GM19372 (cell line): Measurements from ENCODE around the gene RBM12.

Experiments used
- ATAC-seq: cut with Tn5 transposase; IDR thresholded peaks from one replicate; pipeline ENCODE4 v1.9.1; 2021; ENCODE audit warnings: mild to moderate bottlenecking, low read depth, moderate library complexity; ENCODE audit not compliant: unreplicated experiment

RBM12 gene

DNA sequence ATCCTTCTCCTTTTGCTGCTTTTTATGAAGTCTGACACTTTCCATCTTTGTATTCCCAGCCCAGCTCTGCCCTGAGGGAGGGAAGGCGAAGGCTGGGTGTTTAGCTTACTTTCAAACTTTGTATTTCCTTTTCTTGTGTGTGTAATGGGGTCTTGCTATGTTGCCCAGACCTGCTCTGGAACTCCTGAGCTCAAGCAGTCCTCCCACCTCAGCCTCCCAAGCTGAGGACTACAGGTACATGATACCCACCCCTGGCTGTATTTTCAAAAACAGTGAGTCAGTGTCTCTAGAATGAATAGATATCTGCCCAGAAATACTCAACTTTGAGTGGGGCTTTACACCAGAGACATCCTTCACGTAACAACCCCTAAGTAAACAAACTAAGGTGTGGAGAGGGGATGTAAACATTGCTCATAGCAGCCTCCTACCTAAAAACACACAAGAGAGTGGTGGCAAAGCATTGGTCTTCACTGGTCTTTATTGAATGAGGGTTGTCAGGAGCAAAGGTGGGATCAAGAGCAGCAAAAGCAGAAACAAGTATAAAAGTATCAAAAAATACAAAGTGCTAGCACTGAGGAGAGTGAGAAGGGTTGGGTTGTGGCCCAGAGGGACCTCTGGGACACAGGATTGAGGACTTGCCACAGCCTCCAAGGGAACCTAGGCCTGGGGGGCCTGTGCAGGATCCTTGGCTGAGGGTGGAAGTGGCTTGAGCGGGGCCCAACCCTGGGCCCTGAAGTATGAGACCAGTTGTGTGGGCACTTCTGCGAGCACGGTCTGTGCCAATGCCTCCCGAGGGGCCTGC lies 38.9 kb downstream of the RBM12 start:
- ATAC-seq: no peak

DNA sequence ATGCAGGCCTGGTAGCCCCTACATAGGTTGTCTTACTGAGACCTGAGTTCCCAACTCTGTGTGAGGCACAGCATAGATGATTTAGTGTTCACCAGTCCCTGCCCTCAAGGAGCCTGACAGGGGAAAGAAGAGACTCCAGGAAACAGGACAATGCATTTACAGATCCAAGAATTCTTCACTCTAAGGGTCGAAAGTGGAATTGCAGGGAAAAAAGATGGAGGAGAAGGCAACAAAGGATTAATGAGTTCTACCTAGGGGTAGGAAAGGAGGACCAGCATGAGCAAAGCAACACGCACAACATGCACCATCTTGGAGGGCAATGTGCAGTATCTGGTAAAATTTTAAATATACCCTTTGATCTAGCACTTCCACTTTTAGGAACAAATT lies 43.1 kb downstream of the RBM12 start:
- ATAC-seq: no peak

DNA sequence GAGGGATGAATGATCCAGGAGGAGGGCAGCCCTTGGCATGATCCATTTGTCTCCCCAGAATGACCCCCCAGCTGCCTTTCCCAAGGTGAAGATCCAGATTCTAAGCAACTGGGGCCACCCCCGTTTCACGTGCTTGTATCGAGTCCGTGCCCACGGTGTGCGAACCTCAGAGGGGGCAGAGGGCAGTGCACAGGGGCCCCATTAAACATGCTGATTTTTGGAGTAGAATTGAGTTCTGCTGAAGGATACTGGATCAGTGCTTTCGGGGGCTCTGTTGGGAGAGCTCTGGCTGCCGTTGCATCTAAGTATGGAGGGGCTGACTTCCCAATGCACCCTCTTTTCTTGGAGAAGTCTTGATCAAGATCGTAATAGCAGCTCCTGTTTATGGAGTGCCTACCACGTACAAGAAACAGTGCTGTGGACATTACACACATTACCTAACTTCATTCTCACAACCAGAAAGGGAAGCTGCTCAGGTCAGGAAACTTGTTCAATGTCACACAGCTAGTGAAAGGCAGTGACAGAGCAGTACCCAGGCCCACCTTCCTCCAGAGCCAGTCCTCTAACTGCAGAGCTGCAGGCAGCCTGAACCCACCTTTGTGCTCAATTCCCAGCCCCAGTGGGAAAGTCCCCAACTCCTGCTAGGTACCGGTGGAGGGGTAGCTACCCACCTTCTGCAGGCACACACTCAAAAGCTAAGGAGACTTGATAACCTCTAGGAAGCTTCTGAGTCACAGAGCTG lies 43.7 kb downstream of the RBM12 start:
- ATAC-seq: no peak

DNA sequence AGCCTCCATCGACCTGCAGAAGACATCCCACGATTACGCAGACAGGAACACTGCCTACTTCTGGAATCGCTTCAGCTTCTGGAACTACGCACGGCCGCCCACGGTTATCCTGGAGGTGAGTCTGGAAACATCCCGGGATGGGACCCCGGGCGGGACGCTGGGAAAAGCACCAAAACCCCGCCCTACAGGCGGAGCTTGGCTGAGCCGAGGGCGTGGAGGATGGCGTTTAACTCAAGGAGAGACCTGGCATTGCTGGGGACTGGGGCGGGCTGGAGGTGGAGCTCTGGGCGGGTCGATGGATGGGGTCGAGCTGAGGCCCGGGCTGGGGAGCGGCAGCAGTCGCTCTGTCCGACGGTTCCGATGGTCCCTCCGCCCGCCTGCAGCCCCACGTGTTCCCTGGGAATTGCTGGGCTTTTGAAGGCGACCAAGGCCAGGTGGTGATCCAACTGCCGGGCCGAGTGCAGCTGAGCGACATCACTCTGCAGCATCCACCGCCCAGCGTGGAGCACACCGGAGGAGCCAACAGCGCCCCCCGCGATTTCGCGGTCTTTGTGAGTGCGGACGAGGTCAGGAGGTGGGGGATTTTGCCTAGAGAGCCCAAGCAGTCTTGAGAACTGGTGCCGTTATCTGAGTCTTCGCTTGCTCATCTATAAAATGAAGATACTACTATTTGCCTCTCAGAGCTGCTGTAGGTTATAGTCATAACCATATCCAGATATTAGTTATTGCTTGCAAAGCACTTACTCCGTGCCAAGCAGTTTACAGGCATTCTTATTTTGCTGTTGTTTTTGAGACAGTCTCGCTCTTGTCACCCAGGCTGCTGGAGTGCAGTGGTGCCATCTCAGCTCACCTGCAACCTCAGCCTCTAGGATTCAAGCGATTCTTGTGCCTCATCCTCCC lies 45.3 kb downstream of the RBM12 start:
- peak; percentile 23 for ATAC-seq

- no peak for ATAC-seq
Observed at GRCh38 chr20:35618263-35619131, 46.2 kb downstream of the RBM12 start.

- ATAC-seq: no peak
Observed at GRCh38 chr20:35617397-35618262, 47.1 kb downstream of the RBM12 start.

- no peak for ATAC-seq
Observed at GRCh38 chr20:35616465-35617396, 48.0 kb downstream of the RBM12 start.

DNA sequence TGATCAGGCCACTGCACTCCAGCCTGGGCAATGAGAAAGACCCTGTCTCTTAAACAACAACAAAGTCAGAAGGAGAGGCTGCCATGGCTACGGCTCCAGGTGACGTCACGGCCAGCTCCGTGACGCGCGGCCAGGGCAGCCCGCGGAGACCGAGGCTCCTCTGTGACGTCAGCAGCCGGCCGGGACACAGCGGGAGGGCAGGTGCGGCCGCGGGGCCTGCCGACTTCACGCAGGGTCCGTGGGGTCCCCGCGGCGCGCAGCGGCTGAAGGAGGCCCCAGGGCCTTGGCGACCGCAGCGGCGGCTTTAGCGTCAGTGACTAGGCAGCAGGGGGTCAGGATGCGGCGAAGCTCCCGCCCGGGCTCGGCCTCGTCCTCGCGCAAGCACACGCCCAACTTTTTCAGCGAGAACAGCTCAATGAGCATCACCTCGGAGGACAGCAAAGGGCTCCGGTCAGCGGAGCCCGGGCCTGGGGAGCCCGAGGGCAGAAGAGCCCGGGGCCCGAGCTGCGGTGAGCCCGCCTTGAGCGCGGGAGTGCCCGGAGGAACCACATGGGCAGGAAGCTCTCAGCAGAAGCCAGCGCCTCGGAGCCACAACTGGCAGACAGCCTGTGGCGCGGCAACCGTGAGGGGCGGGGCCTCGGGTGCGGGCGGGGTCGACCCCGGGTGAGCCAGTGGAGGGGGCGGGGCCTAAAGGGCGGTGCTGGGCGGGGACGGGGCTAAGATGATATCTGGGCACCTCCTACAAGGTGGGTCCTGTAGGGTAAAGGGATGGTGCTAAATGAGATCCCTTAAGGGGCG lies 48.8 kb downstream of the RBM12 start, which contains the start of gene SPAG4:
Gene SPAG4, plus strand, starts transcription at position 163 of the 798 bp plus-strand sequence. Its CDS starts 175 bp downstream, at position 338.
- peak; percentile 76 for ATAC-seq

DNA sequence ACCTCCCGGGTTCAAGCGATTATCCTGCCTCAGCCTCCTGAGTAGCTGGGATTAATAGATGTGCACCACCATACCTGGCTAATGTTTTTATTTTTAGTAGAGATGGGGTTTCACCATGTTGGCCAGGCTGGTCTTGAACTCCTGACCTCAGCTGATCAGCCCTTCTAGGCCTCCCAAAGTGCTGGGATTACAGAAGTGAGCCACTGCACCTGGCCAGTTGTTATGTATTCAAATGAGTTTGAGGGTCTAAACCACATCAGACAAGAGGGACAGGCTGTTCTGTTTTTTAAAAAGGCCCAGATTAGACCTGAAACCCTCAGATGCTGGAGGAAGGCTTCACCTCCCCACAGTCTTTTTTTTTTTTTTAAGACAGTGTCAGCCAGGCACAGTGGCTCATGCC lies 53.2 kb downstream of the RBM12 start:
- ATAC-seq: no peak

GRCh38 chr20:35610833-35611427 lies 53.8 kb downstream of the RBM12 start:
- ATAC-seq: no peak

GRCh38 chr20:35607003-35607735 lies 57.5 kb downstream of the RBM12 start:
- no peak for ATAC-seq

DNA sequence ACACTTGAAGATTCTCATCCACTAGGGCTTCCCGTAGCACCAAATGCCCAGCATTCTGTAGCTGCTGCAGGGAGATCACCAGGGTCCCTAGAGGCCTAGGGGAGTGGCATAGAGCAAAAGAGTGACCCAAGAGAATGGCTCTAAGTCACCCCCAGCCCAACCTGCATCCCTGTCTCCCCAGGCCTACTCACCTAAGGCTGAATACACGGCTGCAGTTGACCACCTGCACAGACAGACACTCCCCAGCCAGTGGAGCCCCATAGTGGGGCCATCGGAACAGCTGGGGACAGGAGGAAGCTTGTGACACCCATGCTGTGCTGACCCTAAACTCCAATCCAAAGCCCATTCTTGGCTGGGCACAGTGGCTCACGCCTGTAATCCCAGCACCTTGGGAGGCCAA lies 58.6 kb downstream of the RBM12 start:
- ATAC-seq: no peak

DNA sequence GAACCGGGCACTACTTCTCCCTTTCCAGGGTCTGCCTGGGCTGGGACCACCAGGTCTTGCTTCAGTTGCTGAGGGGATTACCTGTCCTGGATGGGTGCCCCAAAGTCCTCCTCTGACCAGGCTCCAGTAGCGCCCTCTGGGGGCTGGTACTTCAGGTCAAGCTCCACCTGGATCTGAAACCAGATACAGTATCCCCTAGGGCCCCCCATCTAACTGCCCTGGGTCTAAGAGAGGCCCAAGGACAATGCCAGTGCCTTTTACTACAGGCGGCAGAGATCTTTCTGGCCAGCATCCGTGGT lies 60.3 kb downstream of the RBM12 start:
- ATAC-seq: no peak

DNA sequence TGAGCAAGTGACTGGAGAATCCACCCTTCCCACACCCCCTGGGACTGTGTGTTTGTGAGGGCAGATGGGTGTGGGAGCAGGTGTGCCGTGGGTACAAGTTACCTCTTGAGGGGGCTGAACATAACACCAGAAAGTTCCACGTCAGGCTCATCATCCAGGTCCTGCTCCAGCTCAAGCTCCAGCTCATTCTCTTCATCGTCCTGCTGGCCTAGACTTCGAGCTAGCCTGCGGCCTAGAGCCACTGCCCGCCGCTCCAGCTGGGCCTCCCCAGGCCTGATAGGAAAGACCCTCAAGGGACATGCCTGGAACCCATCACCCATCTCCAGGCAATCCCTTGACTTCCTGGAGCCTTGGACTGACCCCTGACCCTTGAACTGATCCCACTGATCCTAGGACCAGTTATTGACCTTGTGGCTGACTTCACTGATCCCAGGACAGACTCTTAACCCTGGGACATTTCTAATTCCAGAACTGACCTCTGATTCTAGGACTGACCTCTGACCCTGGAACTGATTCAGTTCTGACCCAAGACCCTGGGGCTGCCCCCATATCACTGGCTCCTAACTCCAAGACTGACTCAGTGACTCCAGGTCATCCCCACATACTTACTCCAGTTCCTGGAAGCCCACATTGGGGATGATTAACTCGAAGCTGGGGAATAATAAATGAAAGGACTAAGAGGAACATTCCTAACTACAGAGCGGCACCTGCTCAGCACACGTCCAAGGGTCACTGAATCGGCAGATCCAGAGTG lies 60.8 kb downstream of the RBM12 start:
- ATAC-seq: no peak

DNA sequence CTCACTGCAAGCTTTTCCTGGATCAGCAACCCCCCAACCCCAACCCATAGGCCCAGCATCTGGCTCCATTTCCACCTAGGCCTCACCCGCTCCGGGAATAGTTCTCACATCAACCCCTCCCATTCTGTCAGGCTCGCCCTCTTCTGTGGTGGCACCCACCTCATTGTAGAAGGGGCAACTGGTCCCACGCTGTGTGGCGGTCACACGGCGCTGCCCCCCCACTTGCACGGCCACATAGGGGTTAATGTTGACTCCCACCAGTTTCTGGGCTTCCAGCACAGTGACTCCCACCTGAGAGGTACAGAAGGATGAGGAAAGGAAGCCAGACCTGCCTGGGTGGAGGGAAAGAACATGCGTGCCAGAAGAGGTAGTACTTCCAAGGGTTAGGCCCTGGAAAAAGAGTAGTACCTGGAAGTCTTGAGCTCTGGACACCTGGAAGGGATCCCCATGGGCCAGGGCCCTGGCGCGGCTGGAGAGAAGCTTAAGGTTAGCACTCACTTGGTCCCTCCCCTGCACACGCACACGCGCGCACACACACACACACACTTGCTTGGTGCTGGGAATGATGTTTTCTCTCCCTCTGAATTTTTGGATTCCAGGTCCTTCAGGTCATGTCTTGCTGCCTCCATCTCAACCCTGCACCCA lies 61.7 kb downstream of the RBM12 start:
- ATAC-seq: no peak
